OCI-LY1 (cell line): Measurements from ENCODE around the gene RABGAP1.

Experiments used
- H2AFZ ChIP-seq: fragments of 200-600 bp; sonication (generic), shearing (Covaris generic); 2 replicates; pipeline ENCODE4 v1.6.0; 2014; ENCODE audit warnings: antibody characterized with exemption, mild to moderate bottlenecking, low read length
- H3F3A ChIP-seq: fragments of 200-600 bp; sonication (generic), shearing (Covaris generic); 2 replicates; pipeline ENCODE4 v1.6.0; 2014; ENCODE audit warnings: mild to moderate bottlenecking, antibody characterized with exemption, low read length, moderate library complexity; ENCODE audit not compliant: insufficient read depth
- H3K27ac ChIP-seq: fragments of 200-600 bp; sonication (generic); 2 replicates; pipeline ENCODE4 v1.5.1; 2014; ENCODE audit warnings: low read length, mixed run types, mild to moderate bottlenecking, low read depth; ENCODE audit not compliant: poor library complexity, severe bottlenecking
- H3K27me3 ChIP-seq: fragments of 200-600 bp; sonication (generic); 2 replicates; pipeline ENCODE4 v1.6.0; 2014; ENCODE audit warnings: antibody characterized with exemption, mild to moderate bottlenecking, low read length, moderate library complexity; ENCODE audit not compliant: insufficient read depth
- H3K36me3 ChIP-seq: fragments of 200-600 bp; sonication (generic); 2 replicates; pipeline ENCODE4 v1.6.1; 2014; ENCODE audit warnings: mild to moderate bottlenecking, antibody characterized with exemption, low read length, moderate library complexity, mixed read lengths; ENCODE audit not compliant: insufficient read depth
- H3K4me1 ChIP-seq: fragments of 200-600 bp; sonication (generic); 2 replicates; pipeline ENCODE4 v1.5.1; 2014; ENCODE audit warnings: mild to moderate bottlenecking, low read length, moderate library complexity; ENCODE audit not compliant: insufficient read depth, severe bottlenecking
- H3K4me2 ChIP-seq: fragments of 200-600 bp; sonication (generic), shearing (Covaris generic); 2 replicates; pipeline ENCODE4 v1.6.1; 2014; ENCODE audit warnings: low read length
- H3K4me3 ChIP-seq: fragments of 200-600 bp; sonication (generic); 2 replicates; pipeline ENCODE4 v1.5.1; 2014; ENCODE audit warnings: low read length, low read depth, mild to moderate bottlenecking, mixed read lengths; ENCODE audit not compliant: poor library complexity, severe bottlenecking
- H3K79me2 ChIP-seq: fragments of 200-600 bp; shearing (Covaris generic); 2 replicates; pipeline ENCODE4 v1.6.1; 2016; ENCODE audit warnings: mixed run types, low read length, mixed read lengths; ENCODE audit not compliant: insufficient read depth
- H3K9ac ChIP-seq: fragments of 200-600 bp; sonication (generic), shearing (Covaris generic); 2 replicates; pipeline ENCODE4 v1.6.1; 2014; ENCODE audit warnings: mild to moderate bottlenecking, low read length, mixed read lengths
- H3K9me2 ChIP-seq: fragments of 200-600 bp; sonication (generic), shearing (Covaris generic); 2 replicates; pipeline ENCODE4 v1.6.1; 2014; ENCODE audit warnings: low read depth, mild to moderate bottlenecking, low read length, mixed read lengths
- H3K9me3 ChIP-seq: fragments of 200-600 bp; shearing (Covaris generic); 2 replicates; pipeline ENCODE4 v1.6.1; 2014; ENCODE audit warnings: low read length, mixed read lengths
- H4K20me1 ChIP-seq: fragments of 200-600 bp; sonication (generic), shearing (Covaris generic); 2 replicates; pipeline ENCODE4 v1.6.0; 2016; ENCODE audit warnings: mild to moderate bottlenecking, low read length; ENCODE audit not compliant: insufficient read depth
- CTCF ChIP-seq: fragments of 200-600 bp; sonication (generic), shearing (Covaris generic); IDR thresholded peaks from 2 replicates; pipeline ENCODE4 v1.5.1; 2017; ENCODE audit warnings: mild to moderate bottlenecking, antibody characterized with exemption, low read length, moderate library complexity, mixed read lengths
- EZH2 ChIP-seq: fragments of 200-600 bp; sonication (generic), shearing (Covaris generic); IDR thresholded peaks from 2 replicates; pipeline ENCODE4 v1.8.0; 2017; ENCODE audit warnings: borderline replicate concordance, mixed run types, mild to moderate bottlenecking, antibody characterized with exemption, low read length, moderate library complexity, mixed read lengths

RABGAP1 gene

DNA sequence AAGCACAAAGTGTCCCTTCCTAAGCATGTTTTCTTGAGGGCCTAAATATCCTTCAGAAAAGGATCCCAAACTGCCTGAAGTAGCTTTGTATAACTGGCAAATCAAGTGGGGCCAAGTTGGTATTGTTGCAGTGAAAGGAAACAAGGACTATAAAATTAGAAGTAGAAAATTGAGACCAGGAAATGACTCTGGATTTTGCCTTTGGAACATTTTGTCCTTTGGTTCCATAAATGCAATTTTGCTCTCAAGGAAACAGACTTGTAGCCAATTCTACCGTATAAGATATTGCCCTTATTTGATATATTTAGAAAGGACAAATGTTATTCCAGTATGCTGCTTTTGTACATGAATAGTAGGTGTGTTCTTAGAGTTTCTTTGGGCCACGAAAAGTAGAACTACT lies 34.4 kb downstream of the RABGAP1 start:
- Histone ChIP-seq H3K9me3 (no peaks in the 10 kb centered on the region), H3K27ac (no peak overlapping the region), H3F3A (no peaks in the 10 kb centered on the region), H3K9ac (no peak overlapping the region), H3K4me2 (no peak overlapping the region), H3K9me2 (no peaks in the 10 kb centered on the region), H3K79me2 (no peaks in the 10 kb centered on the region), H3K27me3 (no peaks in the 10 kb centered on the region), H3K4me1 (no peaks in the 10 kb centered on the region), H3K36me3 (peaks cover 29% of the 10 kb centered on the region), H3K4me3 (no peak overlapping the region), H2AFZ (no peak overlapping the region), H4K20me1 (no peaks in the 10 kb centered on the region)
- TF ChIP-seq EZH2 = no peak
- no peak for TF ChIP-seq CTCF

DNA sequence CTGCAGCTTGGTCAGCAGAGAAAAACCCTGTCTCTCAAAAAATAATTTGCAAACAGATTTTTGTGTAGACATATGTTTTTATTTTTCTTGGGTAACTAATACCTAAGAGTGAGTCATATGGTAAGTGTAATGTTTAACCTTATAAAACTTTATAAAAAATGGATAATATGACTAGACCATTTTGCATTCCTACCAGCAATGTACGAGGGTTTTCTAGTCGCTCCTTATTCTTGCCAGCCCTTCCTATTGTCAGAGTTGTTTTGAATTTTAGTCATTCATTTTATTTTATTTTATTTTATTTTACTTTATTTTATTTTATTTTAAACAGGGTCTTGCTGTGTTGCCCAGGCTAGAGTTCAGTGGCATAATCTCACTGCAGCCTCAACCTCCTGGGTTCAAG lies 37.8 kb downstream of the RABGAP1 start:
- H3K9me3 ChIP-seq = no peaks in the 10 kb centered on the region
- no peak for TF ChIP-seq EZH2
- no peak for TF ChIP-seq CTCF
- no peaks in the 10 kb centered on the region for H3K79me2 ChIP-seq
- no peaks in the 10 kb centered on the region for H4K20me1 ChIP-seq
- no peak overlapping the region for H3K4me3 ChIP-seq
- H3K4me2 ChIP-seq = no peak overlapping the region
- no peak overlapping the region for H3K27ac ChIP-seq
- no peak overlapping the region for H3K9ac ChIP-seq
- H3K36me3 ChIP-seq = peaks cover 4% of the 10 kb centered on the region; the same call in 1 of the 2 replicates
- H2AFZ ChIP-seq = no peak overlapping the region
- no peaks in the 10 kb centered on the region for H3K9me2 ChIP-seq
- no peaks in the 10 kb centered on the region for H3K4me1 ChIP-seq
- H3F3A ChIP-seq = no peaks in the 10 kb centered on the region
- no peaks in the 10 kb centered on the region for H3K27me3 ChIP-seq

DNA sequence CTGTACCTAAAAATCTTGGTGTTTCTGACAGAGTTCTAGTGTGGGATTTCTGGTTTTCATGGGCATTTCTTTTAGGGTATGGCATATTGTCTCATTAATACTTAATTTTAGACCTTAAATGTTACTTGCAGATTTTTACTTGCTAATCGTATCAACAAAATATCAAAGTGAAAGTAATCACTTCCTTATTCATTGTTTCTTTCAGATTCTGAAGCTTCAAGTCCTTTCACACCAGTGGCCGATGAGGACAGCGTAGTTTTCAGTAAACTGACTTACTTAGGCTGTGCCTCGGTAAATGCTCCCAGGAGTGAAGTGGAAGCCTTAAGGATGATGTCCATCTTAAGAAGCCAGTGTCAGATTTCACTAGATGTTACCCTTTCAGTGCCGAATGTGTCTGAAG lies 45.2 kb downstream of the RABGAP1 start:
- H3K79me2 ChIP-seq = no peaks in the 10 kb centered on the region
- no peaks in the 10 kb centered on the region for H3K9me3 ChIP-seq
- no peak for TF ChIP-seq CTCF
- no peak for TF ChIP-seq EZH2
- H3K9ac ChIP-seq = no peak overlapping the region
- H4K20me1 ChIP-seq = no peaks in the 10 kb centered on the region
- no peaks in the 10 kb centered on the region for H3F3A ChIP-seq
- no peaks in the 10 kb centered on the region for H3K9me2 ChIP-seq
- no peak overlapping the region for H3K27ac ChIP-seq
- H3K4me1 ChIP-seq = no peaks in the 10 kb centered on the region
- no peaks in the 10 kb centered on the region for H3K27me3 ChIP-seq
- H2AFZ ChIP-seq = no peak overlapping the region
- H3K4me2 ChIP-seq = no peak overlapping the region
- H3K4me3 ChIP-seq = no peak overlapping the region
- H3K36me3 ChIP-seq = peaks cover 45% of the 10 kb centered on the region
